GM20000 (cell line): Measurements from ENCODE around the gene CADM2.

Source experiments
- DNase-seq: peaks from one replicate; pipeline ENCODE4 v3.0.0; 2012; ENCODE audit warnings: low spot score
- CTCF ChIP-seq: IDR thresholded peaks from 2 replicates; pipeline ENCODE4 v1.5.1; 2012; ENCODE audit warnings: mild to moderate bottlenecking, control low read depth; ENCODE audit errors: extremely low read depth, missing control alignments

Gene CADM2

GRCh38 chr3:85516146-85516545 is 557.4 kb downstream of the CADM2 start:
- no peak for TF ChIP-seq CTCF
- DNase-seq = no peak

- no peak for TF ChIP-seq CTCF
- DNase-seq = no peak
These were observed 565.3 kb downstream of the CADM2 start for GRCh38 chr3:85524104-85524503.

GRCh38 chr3:85525264-85525663 is 566.5 kb downstream of the CADM2 start:
- TF ChIP-seq CTCF = no peak
- no peak for DNase-seq

GRCh38 chr3:85533586-85533985 is 574.8 kb downstream of the CADM2 start:
- no peak for TF ChIP-seq CTCF
- DNase-seq = no peak

- DNase-seq = no peak
- TF ChIP-seq CTCF = no peak
These were observed 576.7 kb downstream of the CADM2 start for GRCh38 chr3:85535517-85535916.

GRCh38 chr3:85539232-85539631 is 580.4 kb downstream of the CADM2 start:
- DNase-seq = no peak
- no peak for TF ChIP-seq CTCF

- no peak for TF ChIP-seq CTCF
- no peak for DNase-seq
These were observed 595.4 kb downstream of the CADM2 start for GRCh38 chr3:85554153-85554552.
